Kidney (tissue), 14 donors: ENCODE measurements around the gene PIGO. TPM values are rescaled to one million over a fixed set of nuclear protein-coding genes. Genes with fewer than 3 reads are reported as not detected.

Experiments used
- DNase-seq, 5 donors: peaks; one replicate each; pipeline ENCODE4 v3.0.0-alpha.2; 2013 to 2020
- FAIRE-seq: peaks from 2 replicates; lab custom pipeline; 2012; peaks lifted over from hg19 to GRCh38; lab: Jason Lieb, UNC
- H3K27ac ChIP-seq, 2 donors: one replicate each; pipeline ENCODE4 v1.7.0; 2013; ENCODE audit warnings: low read depth in 2 of 2, low read length in 2 of 2, inconsistent platforms in 1 of 2
- H3K27me3 ChIP-seq: one replicate; pipeline ENCODE4 v1.7.1; 2013; ENCODE audit warnings: low read length, inconsistent platforms; ENCODE audit not compliant: control insufficient read depth, insufficient read depth
- H3K36me3 ChIP-seq, 3 donors: one replicate each; pipeline versions ENCODE4 v1.7.0 to v1.7.1; 2013; ENCODE audit warnings: low read length in 3 of 3, control low read depth in 1 of 3, inconsistent platforms in 1 of 3; ENCODE audit not compliant: insufficient read depth in 3 of 3, control insufficient read depth in 2 of 3
- H3K4me1 ChIP-seq, 3 donors: one replicate each; pipeline versions ENCODE4 v1.7.0 to v1.7.1; 2013; ENCODE audit warnings: low read length in 3 of 3, inconsistent platforms in 1 of 3, low read depth in 1 of 3; ENCODE audit not compliant: control insufficient read depth in 2 of 3, insufficient read depth in 2 of 3
- H3K4me3 ChIP-seq, 3 donors: one replicate each; pipeline versions ENCODE4 v1.7.0 to v1.8.1; 2013; ENCODE audit warnings: low read length in 3 of 3, control low read depth in 1 of 3, inconsistent platforms in 1 of 3
- H3K9ac ChIP-seq, 3 donors: one replicate each; pipeline versions ENCODE4 v1.7.0 to v1.7.1; 2013; ENCODE audit warnings: low read length in 3 of 3, control low read depth in 1 of 3, inconsistent platforms in 1 of 3
- H3K9me3 ChIP-seq, 3 donors: one replicate each; pipeline versions ENCODE4 v1.7.0 to v1.7.1; 2013; ENCODE audit warnings: low read length in 3 of 3, control low read depth in 1 of 3, inconsistent platforms in 1 of 3; ENCODE audit not compliant: control insufficient read depth in 2 of 3, insufficient read depth in 1 of 3
- intact Hi-C: fragments of 100-400 bp; cut with DNase I; formaldehyde crosslinking; loops from one replicate; pipeline ENCODE4 v1.11.1; 2022
- polyA plus RNA-seq: library from polyadenylated mRNA; stranded (reverse); fragments of 350-450 nt; fragmentation: Illumina TruSeq; extraction: RNeasy Lipid Tissue Mini Kit (QIAGEN cat#74804); gene quantifications from one replicate; pipeline ENCODE4 v1.2.3, GENCODE V29; 2014; ENCODE audit warnings: low read depth, low replicate concordance; ENCODE audit not compliant: insufficient read depth
- total RNA-seq: library from RNA; stranded (reverse); fragmentation: NEBNext Ultra II Directional; extraction: Animal tissue kit (Norgen Biotek cat#: 25700); gene quantifications from one replicate; pipeline ENCODE4 v1.2.1, GENCODE V29; 2021
- TF ChIP-seq, protein P1 (sequence below): IDR thresholded peaks from 3 replicates; pipeline ENCODE4 v1.5.1; 2012; ENCODE audit warnings: mild to moderate bottlenecking, moderate library complexity, borderline replicate concordance; ENCODE audit not compliant: insufficient read depth; ENCODE audit errors: extremely low read depth
- donor health status: control.
- donor health status: control.
- donor health status: control.
- donor health status: control.
- donor health status: control.
- donor health status: DM: yes; HTN: yes; CAD: no.
- donor health status: Normal renal cell carcinoma (clear cell type).

Gene PIGO
- total and polyA plus RNA-seq, 2 donors from 2014 or later = 28.1 to 34.9 TPM

DNA sequence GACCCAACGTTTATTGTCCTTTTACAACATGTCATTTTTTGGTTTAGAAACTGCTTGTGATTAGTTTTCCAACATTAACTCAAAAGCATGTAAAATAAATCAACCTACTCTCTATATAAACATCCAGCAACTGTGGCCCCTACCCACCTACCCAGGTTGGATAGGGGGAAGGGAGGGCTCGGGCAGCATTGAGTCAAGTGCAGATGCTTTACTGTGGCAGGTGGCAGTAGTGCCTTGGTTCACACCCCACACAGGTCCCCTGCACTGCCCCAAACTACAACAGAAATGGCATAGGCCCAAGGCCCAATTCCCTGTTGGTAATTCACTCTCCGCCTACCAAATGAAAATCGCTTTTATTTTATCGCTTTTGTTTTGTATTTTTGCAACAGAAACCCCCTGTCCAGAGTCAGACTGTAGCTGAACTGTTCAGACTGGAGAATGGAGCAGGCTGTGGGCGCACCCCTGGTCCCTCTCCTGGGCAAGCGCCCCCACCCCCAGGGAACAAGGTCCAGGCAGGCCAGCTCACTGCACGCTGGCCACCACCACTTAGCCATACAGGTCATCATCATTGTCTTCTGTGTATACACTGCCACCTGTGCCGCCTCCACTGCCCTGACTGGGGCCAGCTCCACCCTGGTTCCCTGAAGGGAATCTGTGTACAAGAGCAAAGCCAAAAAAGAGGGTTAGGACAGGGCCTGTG, 39.7 kb downstream of the PIGO start:
- DNase-seq (no peak), FAIRE-seq (no peak)
- Histone ChIP-seq H3K27me3 (no peaks in the 10 kb centered on the region), H3K27ac (no peak overlapping the region), H3K9me3 (no peaks in the 10 kb centered on the region), H3K36me3 (peaks cover 21 to 62% (median 54%) of the 10 kb centered on the region in 3 donors), H3K4me3 (no peak overlapping the region), H3K4me1 (no peaks in the 10 kb centered on the region), H3K9ac (no peak overlapping the region)
- intact Hi-C loops = no loop called here
- TF ChIP-seq, protein P1, sequence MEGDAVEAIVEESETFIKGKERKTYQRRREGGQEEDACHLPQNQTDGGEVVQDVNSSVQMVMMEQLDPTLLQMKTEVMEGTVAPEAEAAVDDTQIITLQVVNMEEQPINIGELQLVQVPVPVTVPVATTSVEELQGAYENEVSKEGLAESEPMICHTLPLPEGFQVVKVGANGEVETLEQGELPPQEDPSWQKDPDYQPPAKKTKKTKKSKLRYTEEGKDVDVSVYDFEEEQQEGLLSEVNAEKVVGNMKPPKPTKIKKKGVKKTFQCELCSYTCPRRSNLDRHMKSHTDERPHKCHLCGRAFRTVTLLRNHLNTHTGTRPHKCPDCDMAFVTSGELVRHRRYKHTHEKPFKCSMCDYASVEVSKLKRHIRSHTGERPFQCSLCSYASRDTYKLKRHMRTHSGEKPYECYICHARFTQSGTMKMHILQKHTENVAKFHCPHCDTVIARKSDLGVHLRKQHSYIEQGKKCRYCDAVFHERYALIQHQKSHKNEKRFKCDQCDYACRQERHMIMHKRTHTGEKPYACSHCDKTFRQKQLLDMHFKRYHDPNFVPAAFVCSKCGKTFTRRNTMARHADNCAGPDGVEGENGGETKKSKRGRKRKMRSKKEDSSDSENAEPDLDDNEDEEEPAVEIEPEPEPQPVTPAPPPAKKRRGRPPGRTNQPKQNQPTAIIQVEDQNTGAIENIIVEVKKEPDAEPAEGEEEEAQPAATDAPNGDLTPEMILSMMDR = no peak

DNA sequence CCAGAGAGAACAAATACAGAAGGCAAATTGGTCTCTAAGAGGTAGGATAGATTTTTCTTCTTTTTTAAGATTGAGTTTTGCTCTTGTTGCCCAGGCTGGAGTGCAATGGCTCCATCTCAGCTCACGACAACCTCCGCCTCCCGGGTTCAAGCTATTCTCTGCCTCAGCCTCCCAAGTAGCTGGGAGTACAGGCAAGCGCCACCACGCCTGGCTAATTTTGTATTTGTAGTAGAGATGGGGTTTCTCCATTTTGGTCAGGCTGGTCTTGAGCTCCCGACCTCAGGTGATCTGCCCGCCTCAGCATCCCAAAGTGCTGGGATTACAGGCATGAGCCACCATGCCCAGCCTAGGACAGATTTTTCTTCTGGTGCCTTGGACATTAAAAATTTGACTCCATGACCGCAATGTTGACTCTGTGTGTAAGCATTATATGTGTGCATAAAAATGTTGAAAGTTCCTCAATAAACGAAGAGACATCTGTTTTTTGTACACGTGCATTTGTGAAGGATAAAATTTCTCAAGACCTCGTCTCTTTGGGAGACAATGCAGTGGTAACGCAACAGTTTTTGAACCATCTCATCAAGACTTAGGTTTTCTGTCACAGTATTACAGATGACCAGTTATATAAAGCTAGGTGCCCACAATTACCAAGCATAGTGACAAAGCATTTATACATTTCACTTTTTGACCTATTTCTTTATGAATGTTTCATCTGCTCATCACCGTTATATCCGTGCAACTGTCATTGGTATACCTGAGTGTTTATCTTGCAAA, 41.3 kb downstream of the PIGO start:
- H3K27ac ChIP-seq = no peak overlapping the region
- TF ChIP-seq, protein P1 = no peak
- H3K4me1 ChIP-seq = no peaks in the 10 kb centered on the region
- no peak for FAIRE-seq
- no peaks in the 10 kb centered on the region for H3K27me3 ChIP-seq
- no peak overlapping the region for H3K4me3 ChIP-seq
- DNase-seq = no peak
- intact Hi-C loops = no loop called here
- H3K9me3 ChIP-seq = no peaks in the 10 kb centered on the region
- peaks cover 13 to 45% (median 38%) of the 10 kb centered on the region in 3 donors for H3K36me3 ChIP-seq
- no peak overlapping the region for H3K9ac ChIP-seq

DNA sequence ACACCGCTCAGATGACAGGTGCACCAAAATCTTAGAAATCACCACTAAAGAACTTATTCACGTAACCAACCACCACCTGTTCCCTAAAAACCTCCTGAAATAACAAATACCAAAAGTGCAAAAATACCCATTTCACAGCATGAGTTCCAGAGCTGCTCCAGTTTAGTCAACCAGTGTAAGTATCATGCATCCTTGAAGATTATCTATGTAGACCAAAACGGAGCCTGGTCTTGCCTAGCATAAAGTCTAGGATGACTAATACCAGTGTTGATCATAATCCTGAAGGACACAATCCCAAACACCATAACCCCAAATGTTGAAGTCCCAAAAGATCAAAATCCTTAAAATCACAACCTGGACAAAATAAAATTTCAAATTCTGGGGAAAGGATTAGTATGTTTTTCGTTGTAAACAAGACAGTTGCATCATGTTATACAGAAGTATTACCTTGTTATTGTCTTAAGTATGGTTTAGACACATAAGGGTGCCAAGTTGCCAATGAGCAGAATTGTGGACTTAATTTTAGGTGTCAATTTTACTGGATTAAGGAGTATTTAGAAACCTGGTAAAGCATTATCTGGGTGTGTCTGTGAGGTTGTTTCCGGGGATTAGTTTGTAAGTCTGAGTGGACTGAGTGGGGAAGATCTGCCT, 42.1 kb downstream of the PIGO start:
- Histone ChIP-seq H3K4me3 (no peak overlapping the region), H3K4me1 (no peaks in the 10 kb centered on the region), H3K9me3 (no peaks in the 10 kb centered on the region), H3K36me3 (peaks cover 13 to 41% (median 33%) of the 10 kb centered on the region in 3 donors), H3K27me3 (no peaks in the 10 kb centered on the region), H3K9ac (no peak overlapping the region), H3K27ac (no peak overlapping the region)
- TF ChIP-seq, protein P1 = no peak
- intact Hi-C loops = no loop called here
- FAIRE-seq (no peak), DNase-seq (no peak)
